Keratinocyte (primary cell): ENCODE results near the gene TEX261.

ENCODE experiments used
- CTCF ChIP-seq, 3 experiments: IDR thresholded peaks in 1 of 3; conservative IDR thresholded peaks in 1 of 3; optimal IDR thresholded peaks in 1 of 3; 2 replicates in 2 of 3; 3 replicates in 1 of 3; pipeline versions ENCODE3 to v1.5.1; 2011; ENCODE audit warnings: low read length in 3 of 3, mild to moderate bottlenecking in 3 of 3, moderate library complexity in 2 of 3, control low read depth in 1 of 3, inconsistent platforms in 1 of 3; ENCODE audit not compliant: insufficient read depth in 2 of 3; ENCODE audit errors: extremely low read depth in 1 of 3
- EZH2 ChIP-seq: IDR thresholded peaks from one replicate; pipeline ENCODE4 v1.6.1; 2012; ENCODE audit warnings: inconsistent platforms, mild to moderate bottlenecking, low read length, moderate library complexity

GRCh38 chr2:71008342-71008741 is 13.7 kb upstream of the TEX261 start:
- TF ChIP-seq CTCF (optimal IDR thresholded peaks at IDR 0.05 in 1 of 3, IDR thresholded peaks at IDR 0.05 in 1 of 3, conservative IDR thresholded peaks at IDR 0.05 in 1 of 3; ENCODE audit: extremely low read depth in 1 of 3, insufficient read depth in 2 of 3, low read length in 3 of 3) (no peak), EZH2 (no peak)
